K562 (cell line): ENCODE data around the gene VENTX. TPM values are rescaled to one million over a fixed set of nuclear protein-coding genes. Genes with fewer than 3 reads are reported as not detected.

Experiments used
- ATAC-seq: fragments of 200-7000 bp; cut with Tn5 transposase; 3 replicates; pipeline ENCODE4 v1.9.1; 2020; ENCODE audit warnings: moderate library complexity
- BruUV-seq: library from RNA; stranded (reverse); fragments of 400-500 nt; replicated peaks from 2 replicates; lab custom pipeline; 2021; lab: Mats Ljungman, UMichigan
- CTCF ChIA-PET: fragments of 300-600 bp; formaldehyde crosslinking; extraction: SDS; loops from one replicate; lab custom pipeline; 2021; ENCODE audit warnings: low intra/inter-chr PET ratio; lab: Yijun Ruan, JAX
- POLR2A ChIA-PET: fragments of 300-600, 350-650 bp; sonication (Branson Sonifier 250); formaldehyde crosslinking; extraction: SDS; loops from one replicate; lab custom pipeline; 2021; ENCODE audit warnings: antibody characterized with exemption, inconsistent platforms; lab: Yijun Ruan, JAX
- DNase-seq, 4 experiments: peaks; one replicate each; pipeline versions ENCODE4 v3.0.0 to v3.0.0-alpha.2; 2011 to 2018; ENCODE audit warnings: low spot score in 3 of 4, mixed read lengths in 3 of 4; ENCODE audit errors: extremely low read depth in 1 of 4
- FAIRE-seq: peaks from 2 replicates; lab custom pipeline; 2011; peaks lifted over from hg19 to GRCh38; lab: Jason Lieb, UNC
- H2AFZ ChIP-seq: 2 replicates; pipeline ENCODE4 v1.6.0; 2011; ENCODE audit warnings: low read depth, low read length, control low read depth, inconsistent platforms
- H3K27ac ChIP-seq: fragments of 200-600 bp; 3 replicates; pipeline ENCODE4 v1.8.0; 2011; ENCODE audit warnings: low read depth, mild to moderate bottlenecking, control low read depth, inconsistent platforms, low read length, moderate library complexity, mixed read lengths; ENCODE audit errors: extremely low read depth
- H3K27me3 ChIP-seq, 2 experiments: fragments of 300-600 bp in 1 of 2; 2 replicates in 1 of 2; 3 replicates in 1 of 2; pipeline versions ENCODE4 v1.6.0 to v1.8.0; 2011; ENCODE audit warnings: inconsistent platforms in 2 of 2, low read length in 2 of 2, mild to moderate bottlenecking in 1 of 2, mixed read lengths in 1 of 2, moderate library complexity in 1 of 2; ENCODE audit not compliant: control insufficient read depth in 2 of 2, insufficient read depth in 2 of 2
- H3K36me3 ChIP-seq: fragments of 300-600 bp; 3 replicates; pipeline ENCODE4 v1.8.0; 2011; ENCODE audit warnings: mild to moderate bottlenecking, low read length, inconsistent platforms; ENCODE audit not compliant: control insufficient read depth, insufficient read depth
- H3K4me1 ChIP-seq, 2 experiments: fragments of 200-600 bp in 1 of 2; replicated peaks in 1 of 2; 2 replicates in 1 of 2; 3 replicates in 1 of 2; pipeline versions ENCODE4 v1.5.1 to v1.8.0; 2011; ENCODE audit warnings: inconsistent platforms in 2 of 2, low read length in 2 of 2, mild to moderate bottlenecking in 1 of 2, mixed read lengths in 1 of 2, moderate library complexity in 1 of 2; ENCODE audit not compliant: control insufficient read depth in 2 of 2, insufficient read depth in 2 of 2
- H3K4me2 ChIP-seq: 2 replicates; pipeline ENCODE4 v1.6.1; 2011; ENCODE audit warnings: low read length, control low read depth, inconsistent platforms, mixed read lengths; ENCODE audit not compliant: insufficient read depth
- H3K4me3 ChIP-seq: fragments of 200-600 bp; sonication (generic), shearing (Covaris generic); 2 replicates; pipeline ENCODE4 v1.5.1; 2016; ENCODE audit warnings: control low read depth, inconsistent platforms
- H3K79me2 ChIP-seq: fragments of 200-600 bp; 3 replicates; pipeline ENCODE4 v1.8.0; 2011; ENCODE audit warnings: low read length, inconsistent platforms; ENCODE audit not compliant: control insufficient read depth, insufficient read depth
- H3K9ac ChIP-seq, 2 experiments: 2 replicates each; pipeline versions ENCODE4 v1.6.0 to v1.6.1; 2011; ENCODE audit warnings: low read depth in 2 of 2, low read length in 2 of 2, control low read depth in 1 of 2, inconsistent platforms in 1 of 2, mild to moderate bottlenecking in 1 of 2, mixed read lengths in 1 of 2; ENCODE audit not compliant: insufficient read depth in 1 of 2
- H3K9me1 ChIP-seq: one replicate; pipeline ENCODE4 v1.6.0; 2011; ENCODE audit warnings: inconsistent platforms, mild to moderate bottlenecking, low read length, moderate library complexity; ENCODE audit not compliant: control insufficient read depth, insufficient read depth
- H3K9me3 ChIP-seq: replicated peaks from 2 replicates; pipeline ENCODE4 v1.5.1; 2011; ENCODE audit warnings: low read depth, low read length, inconsistent platforms; ENCODE audit not compliant: control insufficient read depth, insufficient read depth
- H4K20me1 ChIP-seq: replicated peaks from 2 replicates; pipeline ENCODE4 v1.6.1; 2011; ENCODE audit warnings: low read length, inconsistent platforms, mixed read lengths; ENCODE audit not compliant: control insufficient read depth, insufficient read depth
- CXXC5 ChIP-seq: fragments of 250-450 bp; sonication (Bioruptor Pico); IDR thresholded peaks from 2 replicates; pipeline ENCODE4 v1.8.0; 2022; ENCODE audit warnings: inconsistent platforms, mild to moderate bottlenecking, moderate library complexity
- ELF2 ChIP-seq: fragments of 250-450 bp; sonication (Bioruptor Pico); IDR thresholded peaks from 2 replicates; pipeline ENCODE4 v1.5.0; 2021; ENCODE audit warnings: mild to moderate bottlenecking
- FOXA3 ChIP-seq, 2 experiments: fragments of 450-650 bp in 1 of 2; sonication (generic) in 1 of 2; formaldehyde crosslinking; IDR thresholded peaks in 1 of 2; conservative IDR thresholded peaks in 1 of 2; 2 replicates each; pipeline versions ENCODE4 v1.4.0 to v1.8.0; 2020 to 2022; ENCODE audit warnings: mild to moderate bottlenecking in 2 of 2, missing genetic modification reagents in 1 of 2
- GATAD2B ChIP-seq: fragments of 450-650 bp; IDR thresholded peaks from 2 replicates; pipeline ENCODE4 v1.6.1; 2017; ENCODE audit warnings: mild to moderate bottlenecking, borderline replicate concordance
- GTF2B ChIP-seq: IDR thresholded peaks from 2 replicates; pipeline ENCODE4 v1.6.1; 2011; ENCODE audit not compliant: insufficient read length; ENCODE audit errors: extremely low read depth
- HMGXB4 ChIP-seq: sonication (generic); formaldehyde crosslinking; IDR thresholded peaks from 2 replicates; pipeline ENCODE4 v1.8.1; 2023; ENCODE audit warnings: mild to moderate bottlenecking, missing genetic modification reagents
- KAT8 ChIP-seq: fragments of 450-650 bp; IDR thresholded peaks from 2 replicates; pipeline ENCODE4 v1.6.1; 2016; ENCODE audit warnings: low read depth, mild to moderate bottlenecking
- MLLT1 ChIP-seq, 2 experiments: fragments of 450-650 bp; IDR thresholded peaks; 2 replicates each; pipeline ENCODE4 v1.6.1; 2016
- POLR2H ChIP-seq: IDR thresholded peaks from 2 replicates; pipeline ENCODE4 v1.6.1; 2016; ENCODE audit warnings: missing genetic modification characterization, low read depth, mild to moderate bottlenecking, control low read depth, missing compliant biosample characterization, moderate library complexity
- PPARD ChIP-seq: fragments of 250-450 bp; sonication (Bioruptor Pico); IDR thresholded peaks from 2 replicates; pipeline ENCODE4 v1.8.0; 2022; ENCODE audit warnings: inconsistent platforms, mild to moderate bottlenecking, moderate library complexity
- RBM34 ChIP-seq: fragments of 200-400 bp; formaldehyde crosslinking; IDR thresholded peaks from 2 replicates; pipeline ENCODE4 v1.6.1; 2018; ENCODE audit warnings: low read length, borderline replicate concordance; ENCODE audit not compliant: insufficient read depth
- SRSF7 ChIP-seq: fragments of 200-400 bp; formaldehyde crosslinking; optimal IDR thresholded peaks from 2 replicates; pipeline ENCODE3; 2017; ENCODE audit warnings: mild to moderate bottlenecking, low read depth, low read length
- ZFP1 ChIP-seq: fragments of 450-650 bp; formaldehyde crosslinking; IDR thresholded peaks from 2 replicates; pipeline ENCODE4 v1.4.0; 2020; ENCODE audit warnings: mild to moderate bottlenecking, mixed read lengths
- ZNF165 ChIP-seq: fragments of 250-450 bp; sonication (Bioruptor Pico); IDR thresholded peaks from 2 replicates; pipeline ENCODE4 v1.4.0; 2020; ENCODE audit warnings: borderline replicate concordance
- ZNF449 ChIP-seq: fragments of 250-450 bp; sonication (Bioruptor Pico); IDR thresholded peaks from 2 replicates; pipeline ENCODE4 v1.8.0; 2022; ENCODE audit warnings: moderate library complexity, mild to moderate bottlenecking, inconsistent platforms
- WGBS: fragments of 100-300 bp; shearing (Covaris generic); methylation state at CpG from one replicate; pipeline ENCODE4 v1.1.6; 2016; ENCODE audit warnings: low coverage, mixed read lengths; ENCODE audit not compliant: insufficient coverage; ENCODE audit errors: missing lambda C conversion rate; 5-methylcytosine and 5-hydroxymethylcytosine counted together
- in situ Hi-C: fragments of 300-500 bp; cut with MboI; formaldehyde crosslinking; loops from 4 replicates; pipeline ENCODE4 v1.15.0; 2018; ENCODE audit warnings: inconsistent platforms, mixed read lengths
- intact Hi-C: fragments of 100-400 bp; cut with micrococcal nuclease; formaldehyde crosslinking; loops from 2 replicates; pipeline ENCODE4 v1.14.2; 2022
- polyA plus RNA-seq, 8 experiments: library from polyadenylated mRNA; depleted of rRNA in 4 of 8; stranded (reverse) in 5 of 8; unstranded in 3 of 8; fragments of >200 nt; fragmentation: Nextera tagmentation in 2 of 8; fragmentation: Illumina TruSeq in 1 of 8; extraction: Ambion mirVana in 2 of 8; extraction: Trizol in 1 of 8; gene quantifications; 2 replicates each; pipeline versions ENCODE4 v1.2.1 to v1.2.3, GENCODE V29; 2011 to 2014; ENCODE audit warnings: inconsistent platforms in 1 of 8, missing spikeins in 1 of 8
- total RNA-seq, 7 experiments: library from RNA; depleted of rRNA in 6 of 7; stranded (reverse); fragments of >200 nt in 6 of 7; fragmentation: Illumina TruSeq in 2 of 7; extraction: Trizol in 2 of 7; gene quantifications; 2 replicates each; pipeline versions ENCODE4 v1.2.1 to v1.2.3, GENCODE V29; 2011 to 2021; ENCODE audit warnings: low replicate concordance in 1 of 7

The VENTX gene
- total and polyA plus RNA-seq, 9 of the 15 experiments (the other 6 are each of a cell fraction or from before 2014, with no cell fraction given): 0.07 to 0.70 (median 0.20) TPM; not detected in 1

GRCh38 chr10:133270204-133270603 is 32.5 kb downstream of the VENTX start:
- H3K4me2 ChIP-seq: no peak overlapping the region
- TF ChIP-seq ZNF165 (CRISPR knock-in tag): no peak
- TF ChIP-seq CXXC5 (CRISPR knock-in tag): no peak
- TF ChIP-seq KAT8: no peak
- TF ChIP-seq HMGXB4 (CRISPR knock-in tag): no peak
- TF ChIP-seq ZFP1: no peak
- no peak for TF ChIP-seq POLR2H (tag)
- no peak for TF ChIP-seq MLLT1 (IDR thresholded peaks at IDR 0.05)
- no peak for TF ChIP-seq FOXA3 (CRISPR knock-in tag; conservative IDR thresholded peaks at IDR 0.05 in 1 of 2, IDR thresholded peaks at IDR 0.05 in 1 of 2)
- no peak for TF ChIP-seq GATAD2B
- TF ChIP-seq RBM34: no peak
- TF ChIP-seq ELF2 (CRISPR knock-in tag): no peak
- no peak for TF ChIP-seq PPARD (CRISPR knock-in tag)
- no peak for TF ChIP-seq GTF2B
- TF ChIP-seq SRSF7: no peak
- no peak for TF ChIP-seq ZNF449 (CRISPR knock-in tag)
- H3K27ac ChIP-seq: no peak overlapping the region
- CTCF ChIA-PET: no interaction called here
- peaks cover 1 to 86% of the 10 kb centered on the region in 2 experiments; a peak in 4 of 5 replicates for H3K4me1 ChIP-seq
- no TSS peak for BruUV-seq
- no peak overlapping the region for H2AFZ ChIP-seq
- POLR2A ChIA-PET: interaction anchor here (0.7 kb wide), 1 partner anchor 29 kb away, joined by 3 read pairs; no protein-coding TSS in a partner anchor
- H3K9me3 ChIP-seq: no peaks in the 10 kb centered on the region
- no peaks in the 10 kb centered on the region for H3K36me3 ChIP-seq
- no peaks in the 10 kb centered on the region for H3K27me3 ChIP-seq
- WGBS: 67% methylated on average over 5 of the region's 20 CpGs
- no peaks in the 10 kb centered on the region for H3K9me1 ChIP-seq
- intact Hi-C loops: no loop called here
- in situ Hi-C loops: no loop called here
- DNase-seq (no peak), ATAC-seq (no peak), FAIRE-seq (no peak)
- H3K9ac ChIP-seq: no peak overlapping the region
- H4K20me1 ChIP-seq: no peaks in the 10 kb centered on the region
- H3K4me3 ChIP-seq: no peak overlapping the region
- no peaks in the 10 kb centered on the region for H3K79me2 ChIP-seq
